ENCODE results near the gene ARHGEF19. TPM values are rescaled to one million over a fixed set of nuclear protein-coding genes. Genes with fewer than 3 reads are reported as not detected.

ARHGEF19 gene
- total RNA-seq, 1 experiment from 2014 or later = 21.1 TPM

GRCh38 chr1:16177306-16177705, 35.1 kb downstream of the ARHGEF19 start:
- TF ChIP-seq CTCF (conservative IDR thresholded peaks at IDR 0.05) = no peak
- Histone ChIP-seq H3K27me3 (ENCODE audit: insufficient read depth, low read length) (no peaks in the 10 kb centered on the region), H2BK20ac (ENCODE audit: low read depth, low read length, poor library complexity, severe bottlenecking) (no peak overlapping the region), H2AFZ (ENCODE audit: low read length) (no peak overlapping the region), H3K23ac (ENCODE audit: insufficient read length, low read depth, low read length) (no peak overlapping the region), H3K9ac (ENCODE audit: extremely low read depth, insufficient read length, low read length) (no peak overlapping the region), H3K79me2 (ENCODE audit: insufficient read depth, low read length) (no peaks in the 10 kb centered on the region), H2AK5ac (ENCODE audit: insufficient read length, low read length) (no peak overlapping the region), H3K79me1 (ENCODE audit: insufficient read depth, low read depth, low read length, poor library complexity, severe bottlenecking) (no peaks in the 10 kb centered on the region), H4K5ac (ENCODE audit: insufficient read length, low read depth, low read length) (no peak overlapping the region), H2BK12ac (ENCODE audit: insufficient read length, low read depth, low read length) (no peak overlapping the region), H2BK5ac (ENCODE audit: insufficient read length, low read length) (no peak overlapping the region), H3K56ac (ENCODE audit: insufficient read length, low read depth, low read length) (no peak overlapping the region), H3K18ac (ENCODE audit: insufficient read length, low read depth, low read length) (no peak overlapping the region), H3K4me2 (ENCODE audit: insufficient read depth, insufficient read length, low read length) (no peak overlapping the region), H4K8ac (replicated peaks; ENCODE audit: insufficient read length, low read depth, low read length) (no peak overlapping the region), H3K4ac (ENCODE audit: low read depth, low read length) (no peak overlapping the region), H3K14ac (ENCODE audit: insufficient read depth, low read length) (no peak overlapping the region), H2BK120ac (ENCODE audit: low read depth, low read length, poor library complexity, severe bottlenecking) (no peak overlapping the region), H3T11ph (ENCODE audit: low read length) (no peak overlapping the region), H3K27ac (ENCODE audit: insufficient read length, low read depth, low read length) (no peak overlapping the region), H3K23me2 (ENCODE audit: insufficient read length, low read depth, low read length, poor library complexity, severe bottlenecking) (no peaks in the 10 kb centered on the region), H3K4me1 (ENCODE audit: insufficient read depth, low read length) (no peaks in the 10 kb centered on the region), H2BK15ac (ENCODE audit: low read depth, low read length) (no peak overlapping the region), H4K20me1 (ENCODE audit: control insufficient read depth, insufficient read depth, insufficient read length) (no peaks in the 10 kb centered on the region), H4K91ac (ENCODE audit: insufficient read length, low read depth, low read length) (no peak overlapping the region), H3K9me3 (ENCODE audit: control insufficient read depth, low read depth, low read length) (no peaks in the 10 kb centered on the region)
- H3K27me3 Mint-ChIP-seq (ENCODE audit: low read depth) = peaks cover 1% of the 10 kb centered on the region; the same call in 1 of the 2 replicates
- DNase-seq = no peak
- no peaks in the 10 kb centered on the region for H3K9me3 Mint-ChIP-seq
- H3K36me3 Mint-ChIP-seq (ENCODE audit: insufficient read depth in 1 of 3, low read depth in 3 of 3) = no peaks in the 10 kb centered on the region
- H3K4me1 Mint-ChIP-seq = peaks cover 16 to 35% of the 10 kb centered on the region in 2 experiments
- no peak overlapping the region for H3K4me3 Mint-ChIP-seq
- WGBS (ENCODE audit: extremely low coverage, insufficient read length, low lambda C conversion rate) = no CpG with 5 or more reads among the region's 4 CpGs
- H3K27ac Mint-ChIP-seq = no peak overlapping the region; a peak in 1 of 7 replicates
